ENCODE data around the gene CBY3. TPM values are rescaled to one million over a fixed set of nuclear protein-coding genes. Genes with fewer than 3 reads are reported as not detected.

Gene CBY3
- total RNA-seq, result not detected

- no peaks in the 10 kb centered on the region for H3K36me3 ChIP-seq
- H3K4me3 ChIP-seq, result no peak within 1 kb of the TSS
- DNase-seq (ENCODE audit: low spot score in 2 of 2), result no peak
- no peak within 1 kb of the TSS for H3K27ac ChIP-seq
- peaks cover 0 to 5% of the 10 kb centered on the region in 2 donors for H3K4me1 ChIP-seq
- intact Hi-C loops (cut with DNase I; ENCODE audit: low total_unique reads), result no loop called here
- no peaks in the 10 kb centered on the region for H3K27me3 ChIP-seq
- H3K9me3 ChIP-seq, result no peaks in the 10 kb centered on the region
- no peak for TF ChIP-seq POLR2A (IDR thresholded peaks at IDR 0.05)
- TF ChIP-seq POLR2AphosphoS5 (IDR thresholded peaks at IDR 0.05), result no peak
- TF ChIP-seq CTCF (IDR thresholded peaks at IDR 0.05), result no peak
These were observed at the start of gene CBY3 for GRCh38 chr5:179680780-179681401. Gene CBY3 (minus strand): TSS chr5:179681034. CDS start chr5:179680918, 116 bp downstream.

- intact Hi-C loops (cut with DNase I; ENCODE audit: low total_unique reads), result no loop called here
- Histone ChIP-seq H3K4me1 (peaks cover 4 to 8% of the 10 kb centered on the region in 2 donors), H3K27ac (no peak overlapping the region), H3K9me3 (no peaks in the 10 kb centered on the region), H3K4me3 (no peak overlapping the region), H3K27me3 (no peaks in the 10 kb centered on the region), H3K36me3 (peaks cover 4% of the 10 kb centered on the region)
- no peak for DNase-seq (ENCODE audit: low spot score in 2 of 2)
- TF ChIP-seq POLR2AphosphoS5 (IDR thresholded peaks at IDR 0.05), result no peak
- TF ChIP-seq POLR2A (IDR thresholded peaks at IDR 0.05), result no peak
- TF ChIP-seq CTCF (IDR thresholded peaks at IDR 0.05), result no peak
These were observed 49.5 kb upstream of the CBY3 start for GRCh38 chr5:179730356-179730755.

DNA sequence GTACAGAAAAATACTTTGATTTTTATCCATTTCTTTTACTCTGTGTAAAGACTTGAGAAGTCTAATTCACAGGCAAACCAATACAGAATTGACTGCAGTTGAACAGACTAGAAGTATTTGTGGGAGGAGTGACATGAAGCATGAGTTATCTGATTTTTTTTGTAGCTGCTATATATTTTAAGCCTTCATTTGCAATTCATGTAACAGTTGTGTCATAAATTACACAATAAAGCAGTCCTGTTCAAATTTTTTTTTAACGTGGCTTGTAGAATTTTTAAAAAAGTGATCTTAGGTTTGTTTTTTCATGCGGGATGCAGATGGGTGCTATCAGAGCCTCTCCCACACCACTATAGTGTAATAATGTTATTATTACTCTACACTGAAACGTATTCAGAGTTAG lies 48.9 kb upstream of the CBY3 start:
- H3K36me3 ChIP-seq, result peaks cover 4% of the 10 kb centered on the region
- no peak overlapping the region for H3K4me3 ChIP-seq
- no peak overlapping the region for H3K27ac ChIP-seq
- peaks cover 2 to 4% of the 10 kb centered on the region in 2 donors for H3K4me1 ChIP-seq
- no peaks in the 10 kb centered on the region for H3K9me3 ChIP-seq
- no peaks in the 10 kb centered on the region for H3K27me3 ChIP-seq
- no peak for TF ChIP-seq POLR2AphosphoS5 (IDR thresholded peaks at IDR 0.05)
- no peak for TF ChIP-seq POLR2A (IDR thresholded peaks at IDR 0.05)
- no peak for TF ChIP-seq CTCF (IDR thresholded peaks at IDR 0.05)
- intact Hi-C loops (cut with DNase I; ENCODE audit: low total_unique reads), result no loop called here
- DNase-seq (ENCODE audit: low spot score in 2 of 2), result no peak

- no peak for DNase-seq (ENCODE audit: low spot score in 2 of 2)
- Histone ChIP-seq H3K4me1 (peaks cover 0 to under 1% of the 10 kb centered on the region in 2 donors), H3K9me3 (no peaks in the 10 kb centered on the region), H3K27me3 (no peaks in the 10 kb centered on the region), H3K4me3 (no peak overlapping the region), H3K27ac (no peak overlapping the region), H3K36me3 (peaks cover 4% of the 10 kb centered on the region)
- intact Hi-C loops (cut with DNase I; ENCODE audit: low total_unique reads), result no loop called here
- TF ChIP-seq CTCF (IDR thresholded peaks at IDR 0.05), result no peak
- TF ChIP-seq POLR2AphosphoS5 (IDR thresholded peaks at IDR 0.05), result no peak
- no peak for TF ChIP-seq POLR2A (IDR thresholded peaks at IDR 0.05)
These were observed 48.5 kb upstream of the CBY3 start for GRCh38 chr5:179729303-179729702.

- H3K4me1 ChIP-seq, result no peaks in the 10 kb centered on the region
- peaks cover 4% of the 10 kb centered on the region for H3K36me3 ChIP-seq
- H3K27ac ChIP-seq, result no peak overlapping the region
- no peak overlapping the region for H3K4me3 ChIP-seq
- intact Hi-C loops (cut with DNase I; ENCODE audit: low total_unique reads), result no loop called here
- H3K27me3 ChIP-seq, result no peaks in the 10 kb centered on the region
- H3K9me3 ChIP-seq, result no peaks in the 10 kb centered on the region
- DNase-seq (ENCODE audit: low spot score in 2 of 2), result no peak
- TF ChIP-seq CTCF (IDR thresholded peaks at IDR 0.05) (no peak), POLR2A (IDR thresholded peaks at IDR 0.05) (no peak), POLR2AphosphoS5 (IDR thresholded peaks at IDR 0.05) (no peak)
These were observed 46.3 kb upstream of the CBY3 start for GRCh38 chr5:179727106-179727505.

Data from breast epithelium (tissue), 4 donors.